ENCODE measurements around the gene GALNTL6.

DNA sequence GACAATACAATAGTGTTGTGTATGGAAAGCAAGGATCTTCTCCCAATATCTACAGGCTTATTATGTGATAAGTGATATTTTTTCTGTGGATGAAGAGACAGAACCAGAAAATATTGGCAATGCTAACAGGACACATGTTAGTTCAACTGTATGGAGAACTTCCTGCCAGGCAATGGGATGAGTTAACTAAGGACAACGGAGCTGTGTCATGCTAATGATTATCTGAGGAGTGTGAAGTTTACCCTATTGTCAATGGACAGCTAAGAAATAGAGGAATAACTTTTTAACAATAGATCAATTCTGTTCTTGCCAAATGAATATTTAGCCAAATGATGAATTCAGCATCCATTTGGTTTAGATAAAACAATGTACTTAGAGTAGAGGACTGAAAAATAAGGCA, 180.0 kb downstream of the GALNTL6 start:
- no peak for TF ChIP-seq CTCF (IDR thresholded peaks at IDR 0.05; ENCODE audit: extremely low read depth in 1 of 2, insufficient read depth in 1 of 2, low read depth in 1 of 2, low read length in 2 of 2)
- TF ChIP-seq POLR2AphosphoS5 (IDR thresholded peaks at IDR 0.05; ENCODE audit: insufficient read depth, low read depth, low read length) = no peak
- TF ChIP-seq EZH2 (IDR thresholded peaks at IDR 0.05; ENCODE audit: borderline replicate concordance, low read depth, low read length, severe bottlenecking) = no peak
- TF ChIP-seq POLR2A (IDR thresholded peaks at IDR 0.05; ENCODE audit: low read depth, low read length) = no peak
- TF ChIP-seq, protein P1, sequence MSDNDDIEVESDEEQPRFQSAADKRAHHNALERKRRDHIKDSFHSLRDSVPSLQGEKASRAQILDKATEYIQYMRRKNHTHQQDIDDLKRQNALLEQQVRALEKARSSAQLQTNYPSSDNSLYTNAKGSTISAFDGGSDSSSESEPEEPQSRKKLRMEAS (IDR thresholded peaks at IDR 0.05; ENCODE audit: insufficient read depth, insufficient read length) = no peak
- no peak for TF ChIP-seq MYC (IDR thresholded peaks at IDR 0.05; ENCODE audit: low read depth, low read length)

Measured in endothelial cell of umbilical vein (primary cell).